GM19351 (cell line): ENCODE data around the gene ATG101.

ENCODE experiments used
- ATAC-seq: cut with Tn5 transposase; IDR thresholded peaks from one replicate; pipeline ENCODE4 v1.9.1; 2021; ENCODE audit warnings: mild to moderate bottlenecking, moderate library complexity; ENCODE audit not compliant: unreplicated experiment

The ATG101 gene

DNA sequence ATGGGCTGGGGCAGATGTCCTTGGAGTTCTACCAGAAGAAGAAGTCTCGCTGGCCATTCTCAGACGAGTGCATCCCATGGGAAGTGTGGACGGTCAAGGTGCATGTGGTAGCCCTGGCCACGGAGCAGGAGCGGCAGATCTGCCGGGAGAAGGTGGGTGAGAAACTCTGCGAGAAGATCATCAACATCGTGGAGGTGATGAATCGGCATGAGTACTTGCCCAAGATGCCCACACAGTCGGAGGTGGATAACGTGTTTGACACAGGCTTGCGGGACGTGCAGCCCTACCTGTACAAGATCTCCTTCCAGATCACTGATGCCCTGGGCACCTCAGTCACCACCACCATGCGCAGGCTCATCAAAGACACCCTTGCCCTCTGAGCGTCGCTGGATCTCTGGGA is 7.0 kb downstream of the ATG101 start:
- ATAC-seq: no peak

DNA sequence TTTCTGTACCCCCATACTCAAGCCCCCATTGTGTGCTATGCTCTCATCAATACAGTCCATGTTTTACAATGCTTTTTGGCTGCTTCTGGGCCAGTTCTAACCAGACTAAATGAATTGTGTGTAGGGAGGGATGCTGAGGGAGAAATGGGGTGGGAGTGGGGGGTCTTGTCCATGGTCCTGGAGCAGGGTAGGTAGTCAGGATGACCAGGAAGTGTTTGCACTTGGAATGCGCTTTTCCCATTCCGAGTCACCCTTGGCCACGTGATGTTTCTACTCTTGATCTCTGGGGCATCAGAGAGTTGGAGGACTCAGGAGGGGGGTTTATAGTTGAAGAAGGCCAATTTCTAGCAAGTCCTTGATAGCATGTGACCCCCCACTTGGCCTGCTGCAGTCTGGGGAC is 8.5 kb downstream of the ATG101 start:
- ATAC-seq: no peak

DNA sequence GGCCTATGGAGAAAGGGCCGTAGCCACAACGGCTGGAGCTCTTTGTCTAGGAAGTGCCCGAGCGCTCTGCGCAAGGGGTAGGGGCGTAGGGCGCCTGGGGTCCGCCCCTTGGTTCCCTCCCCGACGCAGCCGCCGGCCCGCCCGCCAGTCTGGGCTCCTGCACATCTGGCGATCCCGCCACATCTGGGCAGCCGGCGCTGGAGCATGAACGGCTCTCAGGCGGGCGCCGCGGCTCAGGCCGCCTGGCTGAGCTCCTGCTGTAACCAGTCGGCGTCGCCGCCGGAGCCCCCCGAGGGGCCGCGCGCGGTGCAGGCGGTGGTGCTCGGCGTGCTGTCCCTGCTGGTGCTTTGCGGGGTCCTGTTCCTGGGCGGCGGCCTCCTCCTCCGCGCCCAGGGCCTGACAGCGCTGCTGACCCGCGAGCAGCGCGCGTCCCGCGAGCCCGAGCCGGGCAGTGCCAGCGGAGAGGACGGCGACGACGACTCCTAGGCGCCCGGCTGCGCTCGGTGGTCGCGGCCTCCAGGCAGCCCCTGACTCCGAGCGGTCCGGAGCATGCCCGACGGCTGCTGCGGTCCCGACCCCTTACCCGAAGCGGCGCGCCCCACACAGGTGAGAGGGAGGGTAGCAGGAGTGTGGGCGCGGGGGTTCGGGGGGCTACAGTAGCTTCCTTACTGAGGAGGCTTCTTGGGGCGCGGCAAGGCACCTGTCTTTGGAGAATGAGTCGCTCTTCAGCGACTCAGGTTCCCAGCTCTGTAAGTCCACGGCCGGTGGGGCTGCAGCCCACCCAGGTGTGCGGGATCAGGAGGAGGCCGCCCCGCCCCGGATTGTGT is 10.0 kb downstream of the ATG101 start, which contains the start of gene SMIM41:
TSS of gene SMIM41 (plus strand) at position 129 of the 827 bp plus-strand sequence. CDS start at position 205, 76 bp downstream.
- ATAC-seq: no peak

DNA sequence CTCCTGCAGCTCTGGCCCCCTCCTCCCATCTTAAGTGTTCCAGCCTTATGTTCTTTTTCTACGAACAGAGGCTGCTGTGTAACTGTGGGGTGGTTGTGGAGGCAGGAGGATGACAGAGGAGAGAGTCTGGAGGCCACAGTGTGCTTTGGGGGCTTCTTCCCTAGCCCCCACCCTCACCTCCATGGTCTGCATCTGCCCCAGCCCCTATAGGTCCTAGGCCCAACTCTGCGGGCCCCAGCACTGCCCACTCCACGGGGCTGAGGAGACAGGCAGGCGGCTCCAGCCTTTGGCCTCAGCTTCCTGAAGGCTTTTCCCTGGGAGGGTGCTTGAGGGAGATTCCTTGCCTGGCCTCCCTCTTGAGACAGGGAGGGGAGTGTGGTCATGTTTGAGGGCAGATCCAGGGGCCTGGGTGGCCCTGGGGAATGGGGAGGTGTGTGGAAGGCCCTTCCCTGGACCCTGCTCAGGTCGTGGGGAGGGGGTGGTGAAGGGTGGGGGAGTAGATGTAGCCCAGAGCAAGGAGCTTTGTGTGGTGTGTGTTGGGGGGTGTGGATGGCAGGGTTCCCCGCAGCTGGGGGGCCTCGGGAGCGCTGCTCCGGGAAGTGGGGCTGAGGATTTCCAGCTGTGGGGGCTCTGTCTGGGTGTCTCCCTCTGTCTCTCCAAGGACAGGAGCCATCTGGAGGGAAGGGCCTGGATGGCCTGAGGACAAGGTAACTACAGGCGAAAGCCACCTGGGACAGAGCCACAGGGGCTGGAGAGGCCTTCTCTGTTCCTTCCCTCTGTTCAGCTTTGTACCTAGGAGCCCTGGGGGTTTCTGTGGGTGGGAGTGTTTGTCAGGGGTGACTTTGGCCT is 10.8 kb downstream of the ATG101 start:
- ATAC-seq: no peak

DNA sequence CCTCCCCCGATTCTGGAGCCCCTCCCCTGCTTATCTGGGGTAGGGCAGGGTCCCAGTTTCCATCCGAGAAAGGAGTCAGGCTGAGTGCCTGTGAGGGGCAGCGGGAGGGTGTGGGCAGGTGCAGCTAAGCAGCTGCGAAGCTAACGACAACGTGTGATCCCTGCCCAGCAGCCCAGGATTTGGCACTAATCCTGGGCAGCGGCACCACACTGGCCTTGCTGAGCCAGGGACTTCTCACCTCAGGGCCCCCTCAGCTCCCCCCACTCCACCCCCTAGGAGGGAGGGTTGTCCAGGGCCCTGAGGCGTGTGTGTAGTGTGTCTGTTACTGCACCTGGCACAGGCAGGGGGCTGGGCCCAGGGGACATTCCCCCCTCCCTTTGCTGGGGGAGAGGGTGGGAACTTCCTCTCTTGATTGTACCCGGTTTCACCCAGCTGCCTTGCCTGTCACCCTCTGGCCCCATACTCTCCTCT is 11.5 kb downstream of the ATG101 start:
- ATAC-seq: no peak

DNA sequence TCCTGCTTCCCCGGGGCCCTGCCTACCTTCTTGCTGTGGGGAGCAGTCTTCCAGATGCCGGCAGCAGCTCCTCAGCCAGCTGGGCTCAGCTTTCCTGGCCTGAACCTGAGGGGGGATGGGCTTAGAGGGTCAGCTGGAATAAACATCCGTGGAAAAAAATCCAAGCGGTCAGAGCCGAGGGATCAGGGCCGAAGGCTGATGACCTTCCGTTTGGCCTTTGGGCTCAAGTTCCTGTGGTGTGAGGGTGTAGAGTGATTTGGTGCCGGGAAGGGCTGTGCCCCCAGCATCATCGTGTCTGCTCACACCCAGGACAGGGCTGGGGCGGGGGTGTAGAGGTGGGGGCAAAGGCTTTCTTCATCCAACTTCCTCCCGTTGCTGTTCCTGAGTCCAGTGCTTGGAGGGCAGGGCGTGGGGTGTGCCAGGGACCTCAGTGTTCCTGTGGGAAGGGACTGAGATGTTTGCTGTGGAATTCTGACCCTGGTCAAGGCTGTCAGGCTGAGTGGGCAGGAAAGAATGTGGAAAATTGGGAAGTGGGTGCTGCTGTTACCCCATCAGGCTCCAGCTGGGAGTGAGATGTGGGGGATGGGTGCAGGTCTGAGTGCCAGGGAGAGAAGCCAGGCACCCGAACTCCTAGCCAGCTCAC is 12.4 kb downstream of the ATG101 start:
- no peak for ATAC-seq

DNA sequence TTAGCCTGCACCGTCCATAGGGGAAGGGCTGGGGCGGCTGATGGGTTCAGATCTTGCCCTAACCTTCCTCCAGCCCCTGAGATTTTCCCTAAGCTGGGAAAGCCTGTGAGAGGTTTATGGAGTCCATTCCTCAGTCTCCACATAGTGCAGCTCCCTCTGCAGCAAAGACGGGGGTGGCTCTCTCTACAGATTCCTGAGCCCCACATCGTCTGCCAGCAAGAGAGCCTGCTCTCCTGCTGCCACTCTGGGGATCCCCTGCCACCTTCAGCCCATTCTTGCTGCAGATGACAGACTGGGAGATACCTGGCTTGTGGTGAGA is 12.8 kb downstream of the ATG101 start:
- ATAC-seq: no peak

DNA sequence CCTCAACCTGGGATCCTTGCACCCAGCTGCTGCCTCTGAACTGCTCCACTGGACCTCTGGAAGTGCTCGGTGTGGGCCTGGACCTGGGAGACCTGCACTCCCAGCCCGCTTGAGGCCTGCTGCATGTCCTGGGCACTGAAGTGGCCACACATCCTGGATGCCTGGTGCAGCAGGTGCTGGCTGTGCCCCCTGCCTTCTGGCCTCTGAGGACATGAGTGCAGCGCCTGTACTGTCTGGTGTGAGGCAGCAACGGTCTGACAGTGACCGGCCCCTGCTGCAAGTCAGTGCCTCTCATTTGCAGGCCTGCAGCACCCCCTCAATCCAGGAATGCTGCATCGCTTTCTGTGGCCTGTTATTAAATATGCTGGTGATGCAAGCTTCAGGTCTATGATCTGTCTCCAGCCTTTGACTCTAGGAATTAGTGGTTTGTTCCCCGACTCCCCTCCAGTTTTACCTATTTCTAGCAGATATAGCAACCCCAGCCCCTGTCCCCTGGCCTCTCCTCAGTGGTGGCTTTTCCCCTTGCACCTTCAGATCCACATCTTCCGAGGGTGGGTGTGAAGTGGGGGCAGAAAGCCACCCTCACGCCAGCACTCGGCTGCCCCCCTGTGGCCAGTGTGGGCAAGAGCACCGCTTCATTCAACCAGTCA is 13.3 kb downstream of the ATG101 start:
- ATAC-seq: no peak

DNA sequence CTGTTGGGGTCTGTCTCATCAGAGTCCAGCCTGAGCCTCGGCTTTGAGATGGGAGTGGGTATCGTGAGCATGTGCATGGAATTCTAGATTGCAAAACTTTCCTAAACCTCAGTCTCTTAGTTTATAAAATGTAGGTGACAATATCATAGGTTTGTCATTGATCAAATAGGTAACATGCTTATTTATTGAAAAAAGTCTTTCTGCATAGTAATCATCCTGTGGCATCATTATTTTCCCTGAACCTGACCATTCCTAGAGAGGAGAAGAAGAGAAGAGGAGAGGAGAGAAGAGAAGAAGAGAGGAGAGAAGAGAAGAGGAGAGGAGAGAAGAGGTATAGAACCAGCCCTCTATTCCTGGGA is 13.8 kb downstream of the ATG101 start:
- ATAC-seq: no peak

DNA sequence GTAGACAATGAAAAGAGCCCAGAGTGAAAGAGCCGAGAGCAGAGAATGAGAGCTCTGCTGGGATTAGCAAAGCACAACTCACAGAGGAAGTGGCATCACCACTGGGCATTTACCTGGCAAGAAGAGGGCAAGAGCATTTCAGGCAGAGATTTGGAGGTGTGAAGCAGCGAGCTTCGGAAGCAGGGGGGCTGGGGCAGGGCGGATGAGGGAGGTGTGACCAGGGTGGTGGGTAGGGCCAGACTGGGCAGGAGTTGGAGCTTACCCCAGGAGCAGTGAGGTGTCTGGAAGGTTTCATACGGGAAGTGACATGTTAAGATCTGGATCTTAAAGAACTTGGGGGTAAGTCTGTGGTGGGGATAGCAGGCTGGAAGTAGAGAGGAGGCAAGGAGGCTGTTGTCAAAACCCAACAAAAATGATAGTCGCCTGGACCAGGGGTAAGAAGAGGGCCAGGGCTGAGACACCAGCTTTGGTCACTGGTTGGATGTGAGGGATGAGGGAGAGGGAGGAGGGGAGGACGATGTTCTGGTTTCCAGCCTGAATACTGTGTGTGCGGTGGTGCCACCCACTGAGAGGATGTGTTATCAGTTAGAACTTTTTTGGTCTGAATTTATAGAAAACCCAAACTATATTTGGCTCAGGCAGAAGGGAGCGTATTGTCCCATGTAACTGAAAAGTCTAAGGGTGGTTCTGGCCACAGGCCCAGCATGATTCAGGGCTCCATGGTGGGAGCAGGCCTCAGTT is 14.9 kb downstream of the ATG101 start:
- ATAC-seq: no peak

DNA sequence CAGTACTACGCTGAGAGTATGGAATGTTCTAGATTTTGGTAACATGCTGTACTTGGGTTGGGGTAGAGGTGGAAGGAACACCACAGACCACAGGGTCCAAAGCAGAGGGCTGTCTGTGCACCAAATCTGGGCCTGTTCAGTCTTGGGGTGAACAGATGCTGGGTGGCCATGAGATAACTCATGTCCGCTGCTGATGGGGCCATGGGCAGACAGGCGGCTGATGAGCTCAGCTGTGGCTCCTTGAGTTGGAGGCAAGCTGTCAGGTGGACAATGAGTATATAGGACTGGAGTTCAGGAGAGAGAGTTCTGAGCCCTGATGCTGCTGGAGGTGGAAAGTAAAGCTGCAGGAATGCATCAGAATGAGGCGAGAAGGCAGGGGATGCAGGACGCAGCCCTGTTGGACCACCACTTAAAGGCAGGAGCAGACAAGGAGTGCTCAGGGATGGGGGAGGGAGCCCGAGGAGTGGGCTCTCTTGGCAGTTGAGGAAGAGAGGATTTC is 16.0 kb downstream of the ATG101 start:
- no peak for ATAC-seq

DNA sequence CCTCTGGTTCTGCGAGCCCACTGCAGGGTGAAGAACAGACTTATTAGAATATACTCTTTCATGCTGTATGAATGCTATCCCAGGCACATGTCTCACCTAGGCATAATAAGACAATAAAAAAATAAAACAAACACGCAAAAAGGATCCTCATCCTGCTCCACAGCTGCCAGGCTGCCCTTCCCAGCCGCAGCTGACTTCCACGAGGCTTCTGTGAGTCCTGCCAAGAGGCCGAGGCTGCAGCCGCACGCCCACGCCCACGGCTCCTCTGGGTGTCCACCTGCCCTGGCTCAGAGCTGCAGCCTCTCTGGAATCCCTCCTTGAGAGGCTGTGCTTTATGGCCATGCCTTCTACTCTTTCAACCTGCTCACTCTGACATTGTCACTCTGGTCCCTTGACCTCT is 16.6 kb downstream of the ATG101 start:
- no peak for ATAC-seq

DNA sequence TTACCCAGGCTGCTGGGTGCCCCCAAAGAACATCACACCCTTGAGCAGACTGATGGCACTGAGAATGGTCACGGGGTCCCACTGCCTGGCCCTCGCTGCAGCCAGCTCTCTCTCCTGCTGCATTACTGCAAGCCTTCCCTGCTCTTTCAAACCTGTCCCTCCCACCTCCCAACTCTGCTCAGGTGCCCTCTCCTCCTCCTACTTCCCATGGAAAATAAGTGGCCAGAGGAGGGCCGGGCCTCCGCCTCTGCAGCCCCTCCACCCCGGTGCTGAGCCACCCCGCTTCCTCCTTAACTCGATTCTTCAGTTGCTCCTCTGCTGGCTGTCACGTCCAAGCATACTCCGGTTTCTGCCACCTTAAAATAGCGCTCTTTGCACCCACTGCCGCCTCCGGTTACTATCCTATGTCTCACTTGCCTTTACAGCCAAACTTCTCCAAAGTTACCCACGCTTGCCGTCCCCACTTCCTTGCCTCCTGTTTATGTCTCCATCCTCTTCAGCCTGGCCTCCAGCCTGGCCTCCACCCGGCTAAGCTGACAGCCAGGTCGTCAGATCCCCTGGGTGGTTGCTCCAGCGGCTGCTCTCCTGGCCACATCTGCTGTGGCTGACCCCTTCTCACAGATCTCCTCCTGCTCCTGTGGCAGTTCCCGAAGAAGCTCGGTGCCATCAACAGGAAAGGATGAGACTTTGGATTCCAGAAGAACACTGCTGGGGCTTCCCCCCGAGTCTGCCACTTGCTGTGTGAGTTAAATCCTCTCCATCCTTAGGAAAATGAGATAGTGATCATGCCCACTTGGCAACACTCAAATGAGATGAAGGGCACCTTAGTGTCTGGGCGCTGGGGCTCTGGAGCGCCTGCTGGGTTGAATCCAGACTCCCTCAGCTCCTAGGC is 17.4 kb downstream of the ATG101 start:
- ATAC-seq: no peak

DNA sequence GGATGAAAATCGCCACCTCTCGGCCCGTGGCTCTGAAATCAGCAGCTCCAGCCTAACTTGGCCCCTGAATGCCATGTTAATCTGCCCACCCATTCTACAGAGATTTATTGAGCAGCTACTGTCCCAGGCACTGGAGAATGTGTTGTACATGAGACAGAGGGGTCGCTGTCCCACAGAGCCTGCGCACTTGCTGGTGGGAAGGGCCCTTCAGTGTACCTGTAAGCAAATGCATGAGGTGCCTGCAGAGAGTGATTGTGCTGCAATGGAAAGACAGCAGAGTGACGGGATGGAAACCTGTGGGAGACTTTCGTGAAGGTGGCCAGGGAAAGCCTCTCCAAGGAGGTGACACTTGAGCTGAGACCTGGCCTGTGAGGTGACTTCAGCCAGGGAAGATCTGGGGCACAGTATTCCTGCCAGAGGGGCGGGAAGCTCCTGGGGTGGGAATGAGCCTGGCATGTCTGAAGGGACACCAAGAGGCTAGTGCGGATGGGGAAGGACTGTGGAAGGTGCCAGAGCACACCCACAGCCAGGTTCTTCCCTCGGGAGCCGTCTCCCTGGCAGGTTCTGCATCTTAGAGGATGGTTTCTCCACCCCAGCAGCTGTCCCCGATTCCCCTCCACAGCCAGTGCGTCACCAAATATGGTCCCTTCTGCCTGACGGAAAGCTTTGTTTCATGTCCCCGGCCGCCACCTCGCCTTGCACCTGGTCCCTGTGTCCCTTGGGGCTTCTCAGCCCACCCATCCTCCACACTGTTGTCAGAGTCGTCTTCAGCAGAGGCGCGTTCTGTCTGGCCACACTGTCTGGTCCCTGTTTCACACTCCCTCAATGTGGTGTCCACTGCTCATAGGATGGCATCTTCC is 18.4 kb downstream of the ATG101 start:
- ATAC-seq: no peak

DNA sequence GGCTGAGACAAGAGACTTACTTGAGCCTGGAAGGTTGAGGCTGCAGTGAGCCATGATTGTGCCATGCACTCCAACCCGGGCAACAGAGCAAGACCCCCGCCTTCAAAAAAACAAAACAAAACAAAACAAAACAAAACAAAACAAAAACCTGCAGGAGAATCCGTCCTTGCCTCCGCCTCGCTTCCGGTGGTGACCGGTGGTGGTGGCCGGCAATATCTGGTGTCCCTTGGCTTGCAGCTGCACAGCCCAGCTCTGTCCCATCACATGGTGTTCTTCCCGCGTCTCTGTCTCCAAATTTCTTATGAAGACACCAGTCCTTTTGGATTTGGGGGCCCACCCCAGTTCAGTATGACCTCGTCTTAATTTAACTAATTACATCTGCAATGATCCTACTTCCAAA is 19.7 kb downstream of the ATG101 start:
- no peak for ATAC-seq

DNA sequence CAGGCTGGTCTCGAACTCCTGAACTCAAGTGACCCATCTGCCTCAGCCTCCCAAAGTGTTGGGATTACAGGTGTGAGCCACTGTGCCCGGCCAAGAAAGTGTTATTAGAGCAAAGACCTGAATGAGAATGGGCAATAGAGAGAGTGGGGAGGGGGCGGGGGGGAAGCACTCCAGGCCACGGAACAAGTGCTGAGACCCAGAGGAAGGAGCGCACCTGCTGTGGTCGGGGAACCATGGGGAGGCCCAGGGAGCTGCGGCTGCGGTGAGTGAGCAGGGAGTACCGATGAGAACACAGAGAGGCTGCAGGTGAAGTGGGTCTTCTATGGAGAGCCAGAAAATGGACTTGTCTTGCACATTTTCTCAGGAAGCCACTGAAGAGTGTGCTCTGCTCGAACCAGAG is 20.5 kb downstream of the ATG101 start:
- no peak for ATAC-seq

DNA sequence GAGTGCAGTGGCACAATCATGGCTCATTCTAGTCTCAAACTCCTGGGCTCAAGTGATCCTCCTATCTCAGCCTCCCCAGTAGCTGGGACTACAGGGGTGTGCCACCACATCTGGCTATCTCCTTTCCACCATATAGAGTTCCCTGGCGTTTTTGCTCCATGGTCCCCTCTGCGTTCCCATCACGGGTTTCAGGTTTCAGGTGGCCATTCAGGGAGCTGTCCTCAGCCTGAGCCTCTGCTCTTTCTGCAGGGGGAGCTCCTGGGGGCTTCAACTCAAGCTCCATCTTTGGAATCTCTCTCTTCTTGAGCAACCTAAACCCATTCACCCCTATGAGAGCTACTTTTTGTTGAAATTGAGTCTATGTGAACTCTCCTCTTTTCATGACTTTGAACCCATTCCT is 21.3 kb downstream of the ATG101 start:
- ATAC-seq: no peak

DNA sequence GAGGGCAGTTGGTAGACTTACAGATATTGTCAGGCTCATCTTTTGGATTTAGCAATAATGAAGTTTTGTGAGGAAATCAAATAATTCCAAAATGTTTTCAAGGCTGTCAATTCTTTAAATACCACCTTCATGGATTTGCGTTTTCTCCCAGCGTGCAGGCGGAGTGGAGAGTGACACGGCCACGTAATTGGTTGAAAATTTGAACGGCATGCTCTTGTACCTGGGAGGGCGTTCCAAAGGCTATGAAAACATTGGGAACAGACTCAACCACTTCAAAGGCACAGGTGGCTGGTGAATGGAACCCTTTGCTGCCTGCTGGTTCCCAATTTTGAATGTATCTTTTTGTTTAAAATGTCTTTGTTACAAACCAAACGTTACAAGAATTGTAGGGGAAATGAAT is 22.1 kb downstream of the ATG101 start:
- ATAC-seq: no peak
